Panc1 (cell line): ENCODE results near the gene ZYX. TPM values are rescaled to one million over a fixed set of nuclear protein-coding genes. Genes with fewer than 3 reads are reported as not detected.

Source experiments
- ATAC-seq: fragments of 200-7000 bp; cut with Tn5 transposase; 2 replicates; pipeline ENCODE4 v1.9.1; 2020; ENCODE audit warnings: mild to moderate bottlenecking, moderate library complexity
- BruUV-seq: library from RNA; stranded (reverse); fragments of 400-500 nt; replicated peaks from 2 replicates; lab custom pipeline; 2021; lab: Mats Ljungman, UMichigan
- CTCF ChIA-PET: fragments of 300-600 bp; sonication (Branson Sonifier 250); formaldehyde crosslinking; loops from one replicate; lab custom pipeline; 2022; ENCODE audit warnings: antibody characterized with exemption; lab: Charles Lee
- POLR2A ChIA-PET: fragments of 300-600 bp; sonication (Branson Sonifier 250); formaldehyde crosslinking; loops from one replicate; lab custom pipeline; 2022; ENCODE audit warnings: antibody characterized with exemption; lab: Charles Lee
- DNase-seq: peaks from one replicate; pipeline ENCODE4 v3.0.0-alpha.2; 2010; ENCODE audit warnings: low read depth, low spot score
- H3K27ac ChIP-seq: 2 replicates; pipeline ENCODE4 v1.5.1; 2011; ENCODE audit warnings: mild to moderate bottlenecking, low read length, inconsistent platforms
- H3K27me3 ChIP-seq: fragments of 200-500 bp; sonication (Bioruptor generic); 2 replicates; pipeline ENCODE4 v1.6.0; 2014; ENCODE audit warnings: low read length, inconsistent platforms; ENCODE audit not compliant: control insufficient read depth, insufficient read depth
- H3K36me3 ChIP-seq: fragments of 200-500 bp; sonication (Bioruptor generic); 2 replicates; pipeline ENCODE4 v1.5.1; 2014; ENCODE audit warnings: inconsistent platforms, mild to moderate bottlenecking, low read length, moderate library complexity; ENCODE audit not compliant: control insufficient read depth, insufficient read depth
- H3K4me1 ChIP-seq: 2 replicates; pipeline ENCODE4 v1.5.1; 2011; ENCODE audit warnings: inconsistent platforms, mild to moderate bottlenecking, low read length, moderate library complexity; ENCODE audit not compliant: control insufficient read depth, insufficient read depth
- H3K4me3 ChIP-seq, 2 experiments: 2 replicates each; pipeline ENCODE4 v1.5.1; 2011 to 2012; ENCODE audit warnings: low read depth in 2 of 2, low read length in 2 of 2, mild to moderate bottlenecking in 2 of 2, inconsistent platforms in 1 of 2, moderate library complexity in 1 of 2
- H3K9me3 ChIP-seq: fragments of 200-500 bp; sonication (Bioruptor generic); 2 replicates; pipeline ENCODE4 v1.5.1; 2014; ENCODE audit warnings: low read depth, mild to moderate bottlenecking, inconsistent platforms, low read length, moderate library complexity; ENCODE audit not compliant: control insufficient read depth, insufficient read depth
- CTCF ChIP-seq: fragments of 450-650 bp; IDR thresholded peaks from 2 replicates; pipeline ENCODE4 v1.5.1; 2017; ENCODE audit warnings: mild to moderate bottlenecking
- POLR2AphosphoS5 ChIP-seq: IDR thresholded peaks from 2 replicates; pipeline ENCODE4 v1.6.1; 2012; ENCODE audit warnings: mild to moderate bottlenecking, low read depth, low read length, moderate library complexity
- REST ChIP-seq, 2 experiments: IDR thresholded peaks; 2 replicates each; pipeline ENCODE4 v1.6.1; 2011 to 2012; ENCODE audit warnings: low read depth in 2 of 2, control low read depth in 1 of 2, low read length in 1 of 2, mild to moderate bottlenecking in 1 of 2, moderate library complexity in 1 of 2; ENCODE audit not compliant: insufficient read depth in 1 of 2
- SIN3A ChIP-seq: IDR thresholded peaks from 2 replicates; pipeline ENCODE4 v1.6.1; 2012; ENCODE audit warnings: low read depth, mild to moderate bottlenecking, low read length, moderate library complexity, borderline replicate concordance; ENCODE audit not compliant: insufficient read depth
- TCF7L2 ChIP-seq: IDR thresholded peaks from 2 replicates; pipeline ENCODE4 v1.6.1; 2011; ENCODE audit warnings: mild to moderate bottlenecking, low read depth, low read length, inconsistent platforms
- in situ Hi-C: cut with HindIII; loops from 2 replicates; pipeline ENCODE4 v1.10.0; 2016; ENCODE audit warnings: low sequenced_read_pairs, low pct_unique_long_range_greater_than_20kb
- intact Hi-C: fragments of 100-400 bp; cut with micrococcal nuclease; formaldehyde crosslinking; loops from one replicate; pipeline ENCODE4 v1.10.0; 2022; ENCODE audit not compliant: unreplicated experiment
- total RNA-seq: library from RNA; stranded (reverse); gene quantifications from one replicate; pipeline ENCODE4 v1.2.1, GENCODE V29; 2021; ENCODE audit not compliant: unreplicated experiment

ZYX gene
- total RNA-seq, 1 experiment from 2014 or later: 169 TPM

- DNase-seq (no peak), ATAC-seq (no peak)
- in situ Hi-C loops: no loop called here
- POLR2A ChIA-PET: no interaction called here
- Histone ChIP-seq H3K27me3 (peaks cover 15% of the 10 kb centered on the region), H3K9me3 (no peaks in the 10 kb centered on the region), H3K36me3 (no peaks in the 10 kb centered on the region), H3K27ac (no peak overlapping the region), H3K4me3 (no peak overlapping the region), H3K4me1 (no peaks in the 10 kb centered on the region)
- BruUV-seq: no TSS peak
- TF ChIP-seq CTCF (no peak), TCF7L2 (no peak)
- intact Hi-C loops: no loop called here
- CTCF ChIA-PET: no interaction called here
Observed at GRCh38 chr7:143435266-143435665, 54.1 kb downstream of the ZYX start.

GRCh38 chr7:143436325-143436946 is 55.3 kb downstream of the ZYX start:
- in situ Hi-C loops: no loop called here
- H3K27me3 ChIP-seq: peaks cover 15% of the 10 kb centered on the region
- H3K27ac ChIP-seq: no peak overlapping the region
- H3K9me3 ChIP-seq: no peaks in the 10 kb centered on the region
- no peaks in the 10 kb centered on the region for H3K4me1 ChIP-seq
- ChIA-PET CTCF (no interaction called here), POLR2A (no interaction called here)
- H3K4me3 ChIP-seq: no peak overlapping the region
- intact Hi-C loops: no loop called here
- ATAC-seq (no peak), DNase-seq (no peak)
- no TSS peak for BruUV-seq
- H3K36me3 ChIP-seq: no peaks in the 10 kb centered on the region
- TF ChIP-seq CTCF: no peak
- TF ChIP-seq TCF7L2: no peak
- no peak for TF ChIP-seq REST (IDR thresholded peaks at IDR 0.05; ENCODE audit: insufficient read depth in 1 of 2, low read depth in 2 of 2, low read length in 1 of 2)

GRCh38 chr7:143437578-143437977 is 56.4 kb downstream of the ZYX start:
- Histone ChIP-seq H3K4me1 (no peaks in the 10 kb centered on the region), H3K9me3 (no peaks in the 10 kb centered on the region), H3K27ac (no peak overlapping the region), H3K36me3 (no peaks in the 10 kb centered on the region), H3K27me3 (peaks cover 15% of the 10 kb centered on the region), H3K4me3 (no peak overlapping the region)
- in situ Hi-C loops (no loop called here), intact Hi-C loops (no loop called here)
- ATAC-seq (no peak), DNase-seq (no peak)
- TF ChIP-seq POLR2AphosphoS5 (no peak), CTCF (no peak), SIN3A (no peak), REST (IDR thresholded peaks at IDR 0.05; ENCODE audit: insufficient read depth in 1 of 2, low read depth in 2 of 2, low read length in 1 of 2) (no peak), TCF7L2 (no peak)
- no TSS peak for BruUV-seq
- CTCF ChIA-PET: no interaction called here
- POLR2A ChIA-PET: no interaction called here
